Cardiac septum (tissue), 1 donor: ENCODE data around the gene CGB1. TPM values are rescaled to one million over a fixed set of nuclear protein-coding genes. Genes with fewer than 3 reads are reported as not detected.

Experiments used
- microRNA-seq: library from miRNA; unstranded; fragments of <30 nt; microRNA quantifications from one replicate; pipeline ENCODE4 v1.2.0, GENCODE V29; 2020
- total RNA-seq: library from RNA; stranded (reverse); fragmentation: NEBNext Ultra II Directional; extraction: Animal tissue kit (Norgen Biotek cat#: 25700); gene quantifications from one replicate; pipeline ENCODE4 v1.2.1, GENCODE V29; 2021
- donor health status: DM: no; HTN: no; CAD: no.

The CGB1 gene
- total RNA-seq, 1 donor from 2014 or later: not detected

Small RNA genes within 50 kb of the gene (microRNA-seq; reads per million reads assigned to microRNA genes)
- gene MIR6798: not detected

Other genes starting within 250 kb of the CGB1 start
- 48.9 TPM for gene BCAT2, start 225.9 kb downstream of the CGB1 start, total RNA-seq
- gene HSD17B14, start 200.4 kb downstream of the CGB1 start, total RNA-seq: 1.9 TPM
- 106 TPM for gene PLEKHA4, start 168.3 kb downstream of the CGB1 start, total RNA-seq
- gene PPP1R15A, start 164.5 kb downstream of the CGB1 start, total RNA-seq: 87.0 TPM
- gene TULP2, start 138.2 kb downstream of the CGB1 start, total RNA-seq: 0.67 TPM
- 276 TPM for gene NUCB1, start 136.6 kb downstream of the CGB1 start, total RNA-seq
- gene DHDH, start 103.2 kb downstream of the CGB1 start, total RNA-seq: not detected
- 25.6 TPM for gene BAX, start 82.0 kb downstream of the CGB1 start, total RNA-seq
- gene FTL, start 71.6 kb downstream of the CGB1 start, total RNA-seq: 827 TPM
- gene GYS1, start 43.6 kb downstream of the CGB1 start, total RNA-seq: 175 TPM
- 39.2 TPM for gene RUVBL2, start 43.0 kb downstream of the CGB1 start, total RNA-seq
- not detected for gene LHB, start 19.8 kb downstream of the CGB1 start, total RNA-seq
- gene CGB3, start 12.6 kb downstream of the CGB1 start, total RNA-seq: not detected
- gene CGB2, start 5.0 kb downstream of the CGB1 start, total RNA-seq: not detected
- not detected for gene CGB5, start 7.0 kb upstream of the CGB1 start, total RNA-seq
- gene CGB8, start 12.2 kb upstream of the CGB1 start, total RNA-seq: not detected
- not detected for gene CGB7, start 20.9 kb upstream of the CGB1 start, total RNA-seq
- gene NTF4, start 27.9 kb upstream of the CGB1 start, total RNA-seq: not detected
- gene KCNA7, start 35.8 kb upstream of the CGB1 start, total RNA-seq: 0.27 TPM
- 137 TPM for gene SNRNP70, start 48.6 kb upstream of the CGB1 start, total RNA-seq
- 24.7 TPM for gene LIN7B, start 77.5 kb upstream of the CGB1 start, total RNA-seq
- 1.0 TPM for gene C19orf73, start 82.2 kb upstream of the CGB1 start, total RNA-seq
- 10.1 TPM for gene PPFIA3, start 82.6 kb upstream of the CGB1 start, total RNA-seq
- gene HRC, start 118.5 kb upstream of the CGB1 start, total RNA-seq: 907 TPM
- 44.1 TPM for gene TRPM4, start 120.9 kb upstream of the CGB1 start, total RNA-seq